GM18858 (cell line): ENCODE results near the gene DGKQ.

ENCODE experiments used
- ATAC-seq: cut with Tn5 transposase; IDR thresholded peaks from one replicate; pipeline ENCODE4 v1.9.1; 2021; ENCODE audit not compliant: unreplicated experiment

Gene DGKQ

DNA sequence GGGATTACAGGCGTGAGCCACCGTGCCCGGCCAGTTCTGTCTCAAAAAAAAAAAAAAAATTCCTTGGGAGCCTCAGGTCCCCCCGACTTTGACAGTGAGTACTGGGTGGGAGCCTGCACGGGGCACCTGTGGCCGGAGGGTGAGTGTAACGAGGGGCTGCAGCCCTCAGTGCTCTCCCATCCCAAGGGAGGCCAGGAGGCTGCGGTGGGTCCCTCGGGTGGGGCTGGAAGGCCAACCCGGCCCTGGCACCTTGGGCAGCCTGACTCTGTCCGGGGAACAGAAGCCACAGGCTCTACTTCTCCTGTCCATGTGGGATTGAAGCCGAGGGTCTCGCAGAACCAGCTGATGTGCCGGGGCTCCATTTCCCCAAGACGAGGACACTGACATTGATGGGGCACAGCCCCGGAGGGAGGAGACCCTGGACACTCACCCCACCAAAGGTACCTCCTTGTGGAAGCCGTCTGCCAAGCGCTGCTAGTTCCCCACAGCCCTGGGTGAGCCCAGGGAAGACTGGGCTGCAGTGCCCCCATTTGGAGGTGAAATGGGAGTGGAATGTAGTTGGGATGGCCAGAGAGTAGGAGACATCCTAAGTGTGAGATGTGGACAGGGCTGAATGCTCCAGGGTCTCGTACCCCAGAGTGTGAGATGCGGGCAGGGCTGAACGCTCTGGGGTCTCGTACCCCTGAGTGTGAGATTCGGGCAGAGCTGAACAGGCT, 22.1 kb upstream of the DGKQ start:
- no peak for ATAC-seq

DNA sequence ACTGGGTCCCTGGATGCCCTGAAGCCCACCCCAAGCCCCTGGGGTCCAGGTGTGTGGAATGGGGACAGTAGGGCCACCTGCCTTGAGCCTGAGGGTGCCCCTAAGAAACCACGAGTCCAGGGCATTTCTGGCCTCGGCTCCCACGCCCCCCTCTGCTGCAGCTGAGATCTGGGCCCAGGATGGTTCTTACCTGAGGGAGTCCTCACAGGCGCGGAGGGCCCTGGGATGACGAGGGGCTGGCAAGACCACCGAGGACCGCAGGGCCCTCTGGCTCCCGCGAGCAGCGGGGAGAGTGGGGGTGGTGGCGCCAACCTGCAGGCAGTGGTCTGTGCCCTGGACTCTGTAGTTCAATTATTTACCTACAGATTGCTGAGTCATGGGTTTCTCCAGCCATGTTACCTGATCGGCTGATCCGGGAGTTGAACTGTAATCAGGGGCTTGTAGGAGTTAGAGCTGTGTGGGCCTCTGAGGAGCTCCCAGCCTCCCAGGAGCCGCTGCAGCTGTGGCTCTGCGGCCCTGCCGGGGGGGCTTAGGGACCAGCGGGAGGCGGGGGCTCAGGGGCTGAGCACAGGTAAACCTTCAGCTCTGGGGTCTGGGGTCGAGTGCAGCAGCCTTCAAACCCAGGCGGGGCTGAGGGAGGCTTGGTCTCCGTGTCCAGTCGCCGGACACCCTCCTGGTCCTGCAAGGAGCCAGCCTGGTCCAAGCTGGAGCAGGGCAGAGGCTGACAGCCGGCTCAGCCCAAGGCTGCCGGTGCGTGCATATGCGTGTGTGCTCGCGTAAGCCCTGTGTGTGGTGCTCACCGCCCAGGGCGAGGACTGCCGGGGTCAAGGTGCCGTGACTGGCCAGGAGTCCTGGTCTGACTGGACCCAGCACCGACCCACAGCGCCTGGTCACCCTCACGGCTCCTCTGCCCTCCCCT, 20.0 kb upstream of the DGKQ start, which contains the start of gene SLC26A1:
Gene SLC26A1, minus strand, starts transcription at position 294 of the 919 bp plus-strand sequence. CDS start 1,701 bp downstream, outside the sequence.
- no peak for ATAC-seq

DNA sequence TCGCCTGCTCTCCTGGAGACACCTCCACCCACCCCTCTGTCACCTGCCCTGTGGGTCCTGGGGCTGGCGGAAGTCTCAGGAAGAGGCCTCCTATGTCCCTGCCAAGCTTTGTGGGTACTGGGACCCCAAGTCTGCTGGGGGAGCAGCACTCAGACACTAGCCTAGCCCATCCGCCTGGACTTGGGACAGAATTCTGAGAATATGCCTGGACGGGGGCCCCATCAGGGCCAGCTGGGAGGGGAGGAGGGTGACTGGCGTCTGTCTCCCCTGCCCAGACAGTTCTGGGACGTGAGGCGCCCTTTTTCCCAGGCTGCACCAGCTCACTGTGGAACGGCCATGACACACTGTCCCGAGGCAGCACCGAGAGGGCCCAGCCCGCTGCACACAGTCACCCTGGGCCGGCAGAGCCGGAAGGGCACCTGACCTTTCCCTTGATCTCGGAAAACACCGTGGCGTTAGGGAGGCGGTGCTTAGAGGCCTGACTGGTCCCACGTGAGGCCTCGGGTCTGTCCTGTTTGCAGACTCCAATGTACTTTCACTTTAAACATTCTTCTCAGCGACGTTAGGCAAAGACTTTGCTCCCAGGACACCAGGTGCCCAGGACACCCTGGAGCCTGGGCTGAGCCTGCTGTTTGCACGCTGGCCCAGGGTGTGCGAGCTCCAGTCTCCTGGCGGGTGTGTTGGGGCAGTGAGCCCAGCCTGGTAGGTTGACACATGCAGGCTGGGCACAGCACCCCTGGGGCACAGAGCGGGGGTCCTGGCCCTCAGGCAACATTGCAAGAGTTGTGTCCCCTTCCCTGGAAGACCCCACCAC, 19.1 kb upstream of the DGKQ start:
- ATAC-seq = no peak

DNA sequence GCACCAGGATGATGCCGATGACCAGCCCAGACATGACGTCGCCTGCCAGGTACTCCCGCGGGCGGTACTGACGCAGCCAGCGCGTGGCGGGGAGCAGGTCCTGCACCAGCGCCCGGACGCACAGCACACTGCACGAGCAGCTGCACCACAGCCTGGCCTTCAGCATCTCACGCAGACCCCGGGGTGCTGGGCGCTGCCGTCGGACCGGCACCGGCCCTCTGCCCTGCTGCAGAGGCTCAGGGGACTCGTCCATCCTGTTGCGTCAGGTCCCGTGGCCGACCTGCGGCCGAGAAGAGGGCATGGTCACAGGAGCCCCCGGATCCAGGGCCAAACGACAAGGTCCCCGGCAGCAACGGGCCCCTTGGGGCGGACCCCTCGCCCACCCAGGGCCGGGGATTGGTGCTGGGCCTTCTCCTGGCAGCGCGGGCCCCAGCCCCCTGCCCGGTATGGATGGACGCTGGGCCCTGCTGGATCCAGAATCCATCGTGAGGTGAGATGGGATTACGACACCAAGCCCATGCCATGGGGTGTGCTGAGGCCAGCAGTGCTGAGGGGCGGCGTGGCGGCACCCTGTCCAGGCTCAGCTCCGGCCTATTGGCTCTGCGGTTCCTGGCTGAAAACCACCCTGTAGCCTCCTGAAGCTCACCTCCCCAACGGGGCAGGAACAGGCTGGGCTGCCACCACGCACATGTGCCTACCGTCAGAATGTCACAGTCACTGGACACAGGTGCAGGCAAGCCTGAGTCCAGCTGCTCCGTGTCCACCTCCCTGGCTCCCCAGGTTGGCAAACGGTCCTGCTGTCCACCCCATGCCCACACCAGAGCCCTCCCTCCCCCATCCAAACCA, 18.3 kb upstream of the DGKQ start:
- no peak for ATAC-seq

DNA sequence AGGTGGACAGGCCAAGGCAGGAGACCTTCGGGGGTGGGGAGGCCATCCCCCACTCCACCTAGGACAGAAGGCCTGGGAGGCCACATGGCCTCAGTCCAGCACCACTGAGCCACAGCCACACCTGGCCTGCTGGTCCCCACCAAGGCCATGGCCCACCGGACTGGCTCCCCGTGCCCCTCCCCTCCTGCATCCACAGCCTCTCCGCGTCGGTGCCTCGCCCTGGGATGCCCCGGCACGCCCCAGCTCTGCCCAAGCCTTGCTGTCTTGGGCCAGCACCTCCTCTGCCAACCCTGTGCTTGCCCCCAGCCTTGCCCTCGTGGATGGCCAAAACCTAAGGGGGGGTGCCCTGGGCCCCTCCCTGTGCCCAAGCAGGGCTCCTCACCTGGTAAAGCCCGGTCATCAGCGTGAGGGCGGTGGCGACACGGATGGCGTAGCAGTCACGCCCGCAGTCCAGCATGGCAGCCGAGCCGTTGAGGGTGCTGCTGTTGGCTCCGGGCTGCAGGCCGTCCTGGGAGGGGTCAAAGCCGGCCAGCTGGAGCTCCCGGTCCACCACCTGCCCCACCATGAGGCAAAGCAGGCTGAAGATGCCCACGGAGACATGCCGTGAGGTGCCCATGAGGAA, 17.5 kb upstream of the DGKQ start:
- ATAC-seq = no peak

DNA sequence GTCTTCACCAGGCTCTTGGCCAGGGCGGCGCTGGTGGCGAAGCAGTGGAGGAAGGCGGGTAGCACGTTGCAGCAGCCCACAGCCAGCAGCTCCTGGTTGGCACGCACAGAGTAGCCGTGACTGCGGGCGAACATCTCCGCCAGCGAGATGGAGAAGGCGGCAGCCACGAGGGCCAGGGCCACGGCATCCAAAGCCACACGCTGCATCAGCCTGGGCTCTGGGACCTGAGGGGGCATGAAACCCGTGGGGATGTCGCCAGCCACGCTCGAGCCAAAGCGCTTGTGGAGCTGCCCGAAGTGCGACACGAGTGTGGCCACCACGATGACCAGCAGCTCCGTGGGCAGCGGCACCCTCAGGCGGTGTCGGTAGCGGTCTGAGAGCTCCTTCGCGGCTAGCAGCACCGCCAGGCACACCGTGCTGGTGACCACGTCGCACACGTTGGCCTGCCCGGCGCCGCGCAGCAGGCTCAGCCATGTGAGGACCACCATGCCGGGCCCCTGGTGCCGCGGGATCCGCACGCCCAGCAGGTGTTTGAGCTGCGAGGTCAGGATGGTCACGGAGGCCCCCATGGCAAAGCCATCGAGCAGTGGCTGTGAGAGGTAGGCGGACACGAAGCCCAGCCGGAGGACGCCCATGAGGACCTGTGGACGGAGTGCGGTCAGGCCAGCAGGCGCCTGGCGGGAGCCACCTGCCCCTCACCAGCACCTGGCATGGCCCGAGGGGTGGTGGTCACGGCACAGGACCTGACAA, 16.5 kb upstream of the DGKQ start:
- ATAC-seq = no peak

DNA sequence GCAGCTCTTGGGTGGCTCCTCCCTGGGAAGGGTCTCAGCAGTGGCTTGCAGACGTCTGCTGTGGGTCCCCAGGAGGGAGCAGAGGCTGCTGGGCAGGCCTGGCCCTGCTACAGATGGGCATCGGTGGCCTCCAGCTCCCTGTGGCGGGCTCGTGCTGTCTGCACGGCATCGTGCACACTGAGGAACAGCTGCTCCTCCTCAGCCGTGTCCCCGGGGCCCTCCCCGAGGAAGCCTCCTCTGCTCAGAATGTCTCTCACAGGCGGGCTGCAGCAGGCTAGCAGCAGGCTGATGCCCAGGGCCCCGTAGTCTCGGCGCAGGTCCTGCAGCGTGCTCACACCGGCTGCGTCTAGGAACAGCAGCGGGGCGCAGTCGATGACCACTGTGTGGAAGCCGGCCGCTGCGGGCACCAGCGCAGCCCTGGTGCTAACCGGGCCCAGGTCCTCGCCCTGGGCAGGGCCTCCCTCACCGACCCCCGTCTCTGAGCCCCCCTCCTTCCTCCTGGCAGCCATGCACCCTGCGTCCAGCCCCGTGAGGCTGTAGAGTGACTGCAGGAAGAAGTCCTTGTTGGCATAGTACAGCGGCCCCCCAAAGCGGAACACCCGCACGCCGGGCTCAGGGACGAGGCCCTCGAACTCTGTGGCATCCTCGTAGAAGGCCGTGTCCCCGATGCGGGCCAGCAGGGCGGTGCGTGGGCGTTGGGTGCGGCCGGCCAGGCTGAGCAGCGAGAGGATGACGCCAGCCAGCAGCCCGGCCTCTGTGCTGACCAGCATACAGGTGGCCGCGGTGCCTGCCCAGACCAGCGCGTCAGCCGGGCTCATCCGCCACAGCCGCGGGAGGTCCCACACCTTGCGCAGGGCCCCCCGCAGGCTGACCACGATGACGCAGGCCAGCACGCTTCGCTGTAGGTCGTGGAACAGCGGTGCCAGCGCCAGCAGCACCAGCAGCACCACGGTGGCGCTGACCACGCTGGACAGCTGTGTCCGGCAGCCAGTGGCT, 15.7 kb upstream of the DGKQ start:
- ATAC-seq = no peak

DNA sequence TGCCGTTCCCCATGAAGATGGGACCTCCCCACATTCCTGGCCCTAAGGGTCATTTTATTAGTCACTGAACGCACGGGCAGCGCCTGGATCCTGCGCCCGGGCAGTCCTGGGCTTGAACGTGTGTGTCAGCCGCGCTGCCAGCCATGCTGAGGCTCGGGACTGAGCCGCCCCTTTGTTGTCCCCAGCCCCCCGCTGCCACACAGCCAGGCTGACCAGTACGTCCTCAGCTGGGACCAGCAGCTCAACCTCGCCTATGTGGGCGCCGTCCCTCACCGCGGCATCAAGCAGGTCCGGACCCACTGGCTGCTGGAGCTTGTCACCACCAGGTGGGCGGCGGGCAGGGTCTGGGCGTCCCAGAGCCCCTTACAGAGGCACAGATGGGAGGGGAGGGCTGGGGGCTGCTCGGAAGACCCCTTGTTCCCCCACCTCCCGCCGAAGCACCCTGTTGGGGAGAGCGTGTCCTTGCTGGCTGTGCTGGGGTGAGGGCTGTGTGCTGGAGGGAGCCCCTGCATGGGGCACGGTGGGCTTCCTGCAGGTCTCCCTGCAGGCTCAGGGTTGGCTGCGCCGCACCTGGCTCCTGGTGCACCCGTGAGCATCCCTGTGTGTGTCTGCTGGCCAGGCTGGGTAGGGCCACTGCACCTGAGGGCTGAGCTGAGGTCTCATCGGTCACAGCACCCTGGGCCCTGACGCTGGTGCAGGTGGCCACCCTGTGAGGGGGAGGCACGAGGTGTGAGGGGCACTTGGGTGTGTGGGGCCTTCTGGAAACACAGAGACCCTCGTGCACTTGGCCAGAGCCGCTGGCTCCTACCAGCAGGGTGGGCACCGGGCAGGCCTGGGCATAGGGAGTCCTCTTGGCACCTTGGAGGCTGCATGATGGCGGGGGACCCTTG, 14.5 kb upstream of the DGKQ start:
- ATAC-seq = no peak

DNA sequence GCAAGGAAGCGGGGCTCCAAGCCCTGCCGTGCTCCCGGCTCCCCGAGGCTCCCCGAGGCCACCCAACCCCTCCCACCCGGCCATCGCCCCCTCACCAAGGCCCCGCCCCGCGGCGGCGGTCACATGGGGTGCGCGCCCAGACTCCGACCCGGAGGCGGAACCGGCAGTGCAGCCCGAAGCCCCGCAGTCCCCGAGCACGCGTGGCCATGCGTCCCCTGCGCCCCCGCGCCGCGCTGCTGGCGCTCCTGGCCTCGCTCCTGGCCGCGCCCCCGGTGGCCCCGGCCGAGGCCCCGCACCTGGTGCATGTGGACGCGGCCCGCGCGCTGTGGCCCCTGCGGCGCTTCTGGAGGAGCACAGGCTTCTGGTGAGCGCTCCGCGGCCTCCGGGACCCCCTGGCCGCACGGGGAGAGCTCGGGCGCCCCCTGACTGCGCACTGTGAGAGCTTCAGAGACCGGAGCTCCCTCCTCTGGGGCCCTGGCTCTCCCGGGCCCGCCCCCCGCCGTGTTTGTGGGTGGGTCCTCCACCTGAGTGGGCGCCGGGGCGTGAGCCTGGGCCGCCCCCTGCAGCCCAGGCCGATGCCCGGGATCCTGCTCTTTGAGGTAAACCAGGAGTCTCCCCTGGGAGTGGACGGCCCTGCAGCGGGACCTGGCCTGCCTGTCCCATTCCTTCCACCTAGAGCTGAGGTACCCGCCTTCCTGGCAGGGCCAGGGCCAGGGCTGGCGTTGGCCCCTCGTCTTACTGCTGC, 13.7 kb upstream of the DGKQ start, which contains the start of gene IDUA:
Gene IDUA, plus strand, starts transcription at position 166 of the 745 bp plus-strand sequence. Its CDS starts 41 bp downstream, at position 207.
- no peak for ATAC-seq

DNA sequence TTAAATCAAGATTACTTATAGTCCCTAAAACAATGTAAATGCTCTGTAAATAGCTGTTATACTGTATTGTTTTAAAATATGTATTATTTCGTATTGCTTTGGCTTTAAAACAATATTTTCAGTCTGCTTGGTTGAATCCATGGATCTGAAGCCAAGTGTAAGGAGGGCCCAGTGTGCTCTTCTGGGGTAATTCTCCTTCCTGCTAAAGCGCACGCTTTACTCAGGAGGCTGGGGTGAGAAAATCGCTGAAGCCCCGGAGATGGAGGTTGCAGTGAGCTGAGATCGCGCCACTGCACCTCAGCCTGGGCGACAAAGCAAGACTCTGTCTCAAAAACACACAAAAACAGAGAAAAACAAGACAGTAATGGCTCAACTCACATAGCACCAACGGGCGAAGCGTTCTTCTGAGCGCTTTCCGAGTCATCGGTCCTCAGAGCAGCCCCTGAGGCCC, 13.1 kb upstream of the DGKQ start:
- no peak for ATAC-seq

DNA sequence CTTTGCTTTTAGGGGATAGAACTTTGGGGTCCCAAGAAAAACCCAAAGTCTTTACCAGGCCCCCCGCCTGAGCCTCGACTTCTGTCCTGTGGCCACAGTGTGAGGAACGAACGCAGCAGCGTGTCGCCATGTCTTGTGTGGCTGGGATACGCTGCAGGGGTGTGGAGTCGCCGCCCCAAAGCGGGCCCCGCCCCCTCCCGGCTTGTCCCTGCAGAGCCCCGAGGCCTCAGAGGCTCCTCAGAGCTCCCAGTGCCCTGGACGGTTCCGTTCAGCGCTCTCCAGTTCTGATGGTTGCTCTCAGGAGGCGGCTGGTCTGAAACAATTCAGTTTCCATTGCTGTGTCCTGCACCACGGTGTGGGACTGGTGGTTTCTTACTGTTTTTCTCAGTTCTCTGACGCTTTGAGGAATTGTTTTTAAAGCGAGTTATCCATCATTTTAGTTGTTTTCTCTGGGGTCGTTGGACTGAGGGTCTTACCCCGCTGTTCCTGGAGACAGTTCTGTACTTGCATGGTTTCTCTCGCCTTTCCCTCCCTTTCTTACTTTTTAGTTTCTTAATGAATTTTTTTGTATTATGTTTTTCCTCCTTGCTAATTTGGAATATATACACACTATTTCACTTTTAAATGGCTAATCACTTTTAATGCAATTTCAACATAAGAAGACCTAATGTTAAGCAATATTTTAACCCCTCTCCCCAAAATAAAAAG, 11.9 kb upstream of the DGKQ start:
- no peak for ATAC-seq

DNA sequence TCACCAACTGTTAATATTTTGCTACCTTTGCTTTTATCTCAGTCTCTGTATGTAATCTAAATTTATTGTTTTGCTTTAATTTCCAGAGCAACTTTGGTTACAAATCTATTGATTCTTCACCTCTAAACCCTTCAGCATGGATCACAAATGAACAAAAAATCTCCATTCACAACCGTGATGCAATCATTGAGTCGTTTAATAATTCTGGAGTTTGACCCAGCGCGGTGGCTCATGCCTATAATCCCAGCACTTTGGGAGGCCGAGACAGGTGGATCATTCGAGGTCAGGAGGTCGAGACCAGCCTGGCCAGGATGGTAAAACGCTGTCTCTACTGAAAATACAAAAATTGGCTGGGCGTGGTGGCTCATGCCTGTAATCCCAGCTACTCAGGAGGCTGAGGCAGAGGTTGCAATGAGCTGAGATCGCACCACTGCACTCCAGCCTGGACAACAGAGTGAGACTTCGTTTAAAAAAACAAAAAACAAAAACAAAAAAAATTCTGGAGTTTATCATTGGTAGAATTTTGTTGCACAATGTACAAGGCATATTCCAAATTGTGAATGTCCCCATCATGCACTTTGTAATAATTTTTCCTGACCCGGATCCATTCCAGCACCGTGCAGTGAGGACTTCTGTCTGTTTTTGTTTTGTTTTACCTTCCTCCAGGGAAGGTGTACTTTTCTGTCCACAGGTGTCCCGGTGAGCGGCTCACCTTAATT, 11.1 kb upstream of the DGKQ start:
- no peak for ATAC-seq

DNA sequence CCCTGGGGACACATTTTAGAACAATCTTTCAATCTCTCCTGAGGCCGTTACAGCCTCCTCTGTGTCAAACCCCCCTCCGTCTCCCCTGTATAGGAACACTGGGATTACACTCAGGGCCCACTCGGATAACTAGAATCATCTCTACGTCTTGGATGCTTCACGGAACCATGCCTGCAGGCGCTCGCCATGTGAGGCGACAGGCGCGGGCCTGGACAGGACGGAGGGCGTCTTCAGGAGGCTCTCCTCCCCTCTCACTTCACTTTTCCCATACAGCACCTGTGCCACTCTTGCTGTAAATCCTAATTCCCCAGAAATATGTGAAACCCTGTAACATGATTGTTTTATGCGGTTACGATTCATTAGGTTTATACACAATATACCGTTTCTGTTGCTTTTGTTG, 9.4 kb upstream of the DGKQ start:
- no peak for ATAC-seq

DNA sequence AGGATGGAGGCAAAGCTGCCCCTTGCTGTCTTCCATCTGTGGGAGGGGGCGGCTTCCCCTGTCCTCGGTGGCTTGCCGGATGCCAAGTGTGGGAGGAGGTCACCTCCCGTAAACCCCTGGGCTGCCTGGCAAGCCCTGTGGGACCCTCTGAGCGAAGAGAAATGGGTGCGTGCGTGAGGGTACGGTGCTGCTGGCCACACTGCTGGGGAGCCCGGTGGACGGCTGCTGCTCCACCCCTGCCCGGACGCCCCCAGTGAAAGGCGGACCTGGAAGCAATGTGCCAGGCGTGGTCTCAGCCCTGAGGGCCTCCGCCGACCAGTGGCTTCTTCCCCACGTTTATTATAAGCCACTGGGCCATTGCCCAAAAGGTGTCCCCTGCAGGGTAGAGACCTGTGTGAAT, 8.9 kb upstream of the DGKQ start:
- ATAC-seq = no peak
